T-helper 2 cell treated with Interferon-gamma antibody and Interleukin-4, amounts not matched to agents 100 ng/mL and 5 ng/mL, for 36 hours (primary cell): ENCODE data around the gene C6orf141. TPM values are rescaled to one million over a fixed set of nuclear protein-coding genes. Genes with fewer than 3 reads are reported as not detected.

Source experiments
- intact Hi-C: fragments of 100-400 bp; cut with micrococcal nuclease; formaldehyde crosslinking; loops from one replicate; pipeline ENCODE4 v1.15.1; 2023
- total RNA-seq: library from RNA; stranded (reverse); gene quantifications from 2 replicates; pipeline ENCODE4 v1.2.3, GENCODE V29; 2022

C6orf141 gene
- 0.39 and 0.55 TPM in 2 replicates for total RNA-seq

DNA sequence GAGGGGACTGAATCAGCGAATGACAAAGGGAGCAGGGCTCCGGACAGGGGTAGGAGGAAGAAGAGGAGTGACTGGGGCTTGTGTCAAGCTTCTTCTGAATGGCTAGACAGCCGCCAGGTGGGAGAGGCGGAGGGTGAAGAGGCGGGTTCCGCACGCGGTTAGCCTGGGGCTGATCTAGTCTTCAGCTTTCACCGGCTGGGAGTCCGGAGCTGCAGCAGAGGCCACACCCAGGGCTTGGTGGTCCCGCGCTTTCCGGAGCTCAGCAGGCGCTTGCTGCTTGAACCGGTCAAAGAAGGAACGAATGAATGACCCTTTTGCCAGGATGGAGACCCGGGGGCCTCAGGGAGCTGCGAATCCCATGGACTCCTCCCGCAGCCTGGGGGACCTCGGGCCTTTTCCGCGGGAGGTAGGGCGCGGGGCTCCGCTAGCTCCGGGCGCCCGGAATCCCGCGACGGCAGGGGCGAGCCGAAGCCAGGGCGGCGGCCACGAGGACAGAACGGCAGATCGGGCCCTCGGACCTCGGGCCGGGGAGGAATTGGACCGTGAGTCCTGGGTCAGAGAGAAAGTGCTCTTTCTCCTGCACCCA, at the start of gene C6orf141:
TSS of gene C6orf141 (plus strand) at position 177 of the 586 bp plus-strand sequence. CDS start at position 302, 125 bp downstream.
- intact Hi-C loops: loop anchor here (2.0 kb wide), 2 partner anchors 18 to 88 kb away; partner anchors contain the start of genes CENPQ and MMUT

DNA sequence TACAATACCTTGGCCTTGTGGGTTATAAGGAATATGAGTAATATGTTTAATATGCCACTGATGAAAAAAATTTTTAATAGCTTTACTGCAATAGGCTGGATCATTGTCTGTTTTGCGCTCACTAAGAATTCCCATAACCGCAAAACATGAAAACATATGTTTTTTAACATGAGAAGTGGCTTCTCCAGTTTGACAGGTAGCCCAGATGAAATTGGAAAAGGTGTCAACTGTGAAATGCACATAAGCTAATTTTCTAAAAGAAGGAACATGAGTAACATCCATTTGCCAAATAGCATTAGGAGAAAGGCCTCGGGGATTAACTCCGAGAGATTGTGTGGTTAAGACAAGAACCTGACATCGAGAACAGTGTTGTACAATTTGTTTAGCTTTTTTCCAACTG, 45.8 kb upstream of the C6orf141 start:
- intact Hi-C loops: no loop called here

DNA sequence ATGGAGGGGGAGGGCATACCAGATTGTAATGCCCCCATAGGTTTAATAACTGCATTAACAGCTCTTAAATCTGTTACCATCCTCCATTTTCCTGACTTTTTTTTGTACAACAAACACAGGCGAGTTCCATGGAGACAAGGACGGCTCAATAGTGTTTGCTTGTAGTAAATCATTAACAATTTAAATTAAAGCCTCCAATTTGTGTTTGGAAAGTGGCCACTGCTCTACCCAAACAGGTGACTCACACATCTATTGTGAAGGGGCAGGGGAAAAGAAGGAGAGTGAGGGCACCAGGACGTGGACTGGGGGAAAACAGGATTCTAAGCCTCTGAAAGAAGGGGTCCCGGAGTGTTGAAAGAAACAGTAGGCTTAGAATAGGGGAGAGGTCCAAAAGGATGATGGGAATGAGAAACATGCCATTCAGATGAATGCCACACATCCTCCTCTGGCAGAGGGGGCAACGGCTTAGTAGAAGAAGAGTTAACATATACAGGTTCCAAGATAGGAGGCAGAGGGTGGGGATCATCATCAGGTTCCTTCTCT, 43.8 kb upstream of the C6orf141 start:
- intact Hi-C loops: no loop called here

DNA sequence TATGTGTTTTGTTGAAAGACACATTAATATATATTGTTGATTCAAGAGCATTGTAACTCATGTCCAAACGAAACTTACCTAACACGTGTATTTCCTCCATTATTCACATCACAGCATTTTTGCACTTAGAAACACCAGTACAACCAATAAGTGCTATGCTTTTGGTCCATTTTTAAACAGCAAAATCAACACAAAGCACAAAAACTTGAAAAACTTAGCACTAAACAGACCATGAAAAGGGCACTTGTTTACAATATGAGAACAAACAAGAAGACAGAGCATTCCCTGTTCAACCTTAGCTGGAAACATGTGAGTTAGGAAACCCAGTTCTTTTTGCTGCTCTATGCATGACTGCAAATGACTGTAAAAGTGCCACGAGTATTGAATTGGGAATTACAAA, 41.1 kb upstream of the C6orf141 start:
- intact Hi-C loops: no loop called here

DNA sequence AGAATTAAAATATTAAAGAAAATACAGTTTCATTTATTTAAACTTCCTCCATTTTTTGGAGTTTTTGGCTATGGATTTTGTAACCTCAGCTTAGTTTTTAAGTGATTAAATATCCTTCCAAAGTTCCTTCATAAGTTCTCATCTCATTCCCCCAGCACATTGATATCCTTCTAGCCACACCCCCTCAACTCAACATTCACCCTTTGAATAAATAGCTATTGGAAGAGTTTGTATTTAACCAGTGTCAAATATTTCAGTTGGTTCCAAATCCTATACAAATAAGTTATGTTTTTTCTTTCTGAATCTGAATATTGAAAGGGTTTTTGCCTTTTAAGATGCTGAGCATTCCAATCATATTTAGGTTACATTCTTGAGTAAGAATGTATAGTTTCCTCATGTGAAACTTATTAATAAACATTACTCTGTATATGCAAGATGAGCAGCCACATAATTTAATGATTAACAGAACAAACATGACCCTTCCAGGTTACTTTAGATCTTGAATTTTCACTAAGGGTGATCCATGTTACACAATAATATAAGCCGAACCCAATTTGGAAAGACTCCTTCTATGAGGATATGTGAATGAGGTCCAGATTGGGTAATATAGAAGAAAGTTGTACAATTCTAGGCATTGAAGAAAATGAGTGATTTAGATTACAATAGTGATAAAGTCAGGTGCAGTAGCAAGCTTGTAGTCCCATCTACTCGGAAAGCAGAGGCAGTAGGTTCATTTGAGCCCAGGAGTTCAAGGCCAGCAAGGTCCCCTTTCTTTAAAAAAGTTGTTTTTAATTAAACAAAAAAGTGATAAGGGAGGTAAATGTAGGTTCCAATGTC, 37.1 kb upstream of the C6orf141 start:
- intact Hi-C loops: no loop called here

DNA sequence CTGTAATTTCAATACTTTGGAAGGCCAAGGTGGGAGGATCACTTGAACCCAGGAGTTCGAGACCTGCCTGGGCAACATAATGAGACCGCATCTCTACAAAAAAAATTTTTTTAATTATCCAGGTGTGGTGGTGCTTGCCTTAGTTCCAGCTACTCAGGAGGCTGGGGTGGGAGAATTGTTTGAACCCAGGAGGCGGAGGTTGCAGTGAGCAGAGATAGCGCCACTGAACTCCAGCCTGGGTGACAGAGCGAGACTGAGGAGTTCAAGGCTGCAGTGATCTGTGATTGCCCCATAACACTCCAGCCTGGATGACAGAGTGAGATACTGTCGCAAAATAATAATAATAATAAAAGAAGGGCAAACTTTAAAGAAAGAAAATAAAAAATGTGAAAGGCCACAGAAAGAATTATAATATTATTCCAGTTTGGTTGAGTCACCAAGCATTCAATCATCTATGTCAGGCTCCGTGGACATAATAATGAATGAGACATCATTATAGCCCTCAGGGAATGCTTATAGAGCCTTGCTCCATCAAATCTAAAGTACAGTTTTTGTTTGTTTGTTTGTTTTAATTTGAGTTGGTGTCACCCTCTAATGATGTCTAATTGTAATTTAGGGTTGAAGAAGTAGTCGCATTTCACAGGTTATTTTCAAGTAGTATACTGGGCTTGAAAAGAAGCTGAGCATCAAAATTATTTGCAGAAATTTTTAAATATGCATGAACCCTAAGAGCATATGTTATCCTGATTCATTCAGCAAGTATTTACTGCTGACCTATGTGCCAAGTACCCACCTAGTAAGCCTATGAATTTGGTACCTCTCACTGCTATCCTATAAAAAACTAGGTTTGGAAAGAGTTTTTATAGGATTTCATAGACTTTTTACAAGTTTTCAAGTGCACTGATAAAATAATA, 35.6 kb upstream of the C6orf141 start:
- intact Hi-C loops: no loop called here

DNA sequence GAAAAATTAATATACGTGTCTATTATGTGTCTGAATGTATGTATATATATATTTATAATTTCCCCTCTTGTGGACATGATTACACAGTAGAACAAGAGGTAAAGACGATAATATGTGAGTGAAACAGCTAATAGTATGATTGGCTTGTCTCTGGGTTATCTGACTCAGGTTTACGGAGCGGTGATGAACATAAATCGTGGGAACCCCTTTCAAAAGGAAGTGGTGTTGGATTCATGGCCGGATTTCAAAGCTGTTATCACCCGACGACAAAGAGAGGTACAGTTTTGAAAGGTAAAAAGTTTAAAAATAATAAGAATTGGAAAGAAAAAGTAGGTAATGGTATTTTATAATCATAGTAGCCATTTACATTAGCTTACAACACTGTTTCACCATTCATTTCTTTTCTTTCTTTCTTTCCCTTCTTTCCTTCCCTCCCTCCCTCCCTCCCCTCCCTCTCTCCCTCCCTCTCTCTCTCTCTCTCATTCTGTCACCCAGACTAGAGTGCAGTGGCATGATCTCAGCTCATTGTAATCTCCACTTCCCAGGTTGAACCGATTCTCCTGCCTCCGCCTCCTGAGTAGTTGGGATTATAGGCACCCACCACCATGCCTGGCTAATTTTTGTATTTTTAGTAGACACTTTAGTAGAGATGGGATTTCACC, 34.9 kb upstream of the C6orf141 start:
- intact Hi-C loops: no loop called here

DNA sequence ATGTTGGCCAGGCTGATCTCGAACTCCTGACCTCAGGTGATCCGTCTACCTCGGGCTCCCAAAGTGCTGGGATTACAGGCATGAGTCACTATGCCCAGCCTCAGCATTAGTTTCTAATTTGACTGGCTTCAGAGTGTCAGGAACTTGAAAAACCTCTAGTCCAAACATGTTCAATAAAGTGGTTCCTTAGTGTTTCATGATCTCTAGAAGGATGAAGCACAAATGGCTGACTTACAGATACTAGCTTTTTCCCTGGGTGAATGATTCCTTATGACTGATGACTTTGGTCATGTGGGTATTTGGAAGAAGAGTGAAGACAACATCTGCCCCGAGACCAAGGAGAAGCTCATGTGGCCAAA, 34.3 kb upstream of the C6orf141 start:
- intact Hi-C loops: no loop called here

DNA sequence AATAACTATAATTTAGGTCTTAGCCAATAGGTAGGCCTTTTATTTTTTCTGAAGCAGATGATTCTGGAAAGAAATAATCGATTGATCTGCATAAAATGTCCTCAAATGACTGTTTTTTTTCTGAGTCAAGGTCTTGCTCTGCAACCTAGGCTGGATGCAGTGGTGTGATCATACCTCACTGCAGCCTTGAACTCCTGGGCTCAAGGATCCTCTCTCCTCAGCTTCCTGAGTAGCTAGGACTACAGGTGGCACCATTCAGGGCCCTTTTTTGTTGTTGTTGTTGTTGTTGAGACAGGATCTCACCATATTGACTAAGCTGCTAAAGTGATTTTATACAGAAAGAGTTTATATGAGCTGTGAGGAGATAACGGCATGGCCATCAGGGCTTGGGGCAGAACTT, 32.5 kb upstream of the C6orf141 start:
- intact Hi-C loops: no loop called here

DNA sequence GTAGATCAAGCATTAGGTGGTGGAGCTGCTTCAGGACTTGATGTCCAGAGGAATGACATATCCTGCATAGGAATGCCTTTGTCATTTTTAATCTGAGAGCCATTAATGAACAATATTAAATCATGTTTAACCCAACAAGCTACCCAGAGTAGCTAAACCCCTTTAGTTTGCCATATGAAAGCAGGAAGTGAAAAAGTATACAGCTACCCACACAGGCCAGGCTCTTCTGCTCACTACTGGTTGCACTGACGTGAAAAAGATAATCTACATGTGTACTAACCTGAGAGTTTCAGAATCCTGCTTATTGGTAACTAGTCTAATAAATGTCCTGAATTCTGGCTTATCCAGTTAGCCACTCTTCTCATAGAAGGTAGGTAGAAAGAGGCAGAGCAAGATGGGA, 30.8 kb upstream of the C6orf141 start:
- intact Hi-C loops: no loop called here

DNA sequence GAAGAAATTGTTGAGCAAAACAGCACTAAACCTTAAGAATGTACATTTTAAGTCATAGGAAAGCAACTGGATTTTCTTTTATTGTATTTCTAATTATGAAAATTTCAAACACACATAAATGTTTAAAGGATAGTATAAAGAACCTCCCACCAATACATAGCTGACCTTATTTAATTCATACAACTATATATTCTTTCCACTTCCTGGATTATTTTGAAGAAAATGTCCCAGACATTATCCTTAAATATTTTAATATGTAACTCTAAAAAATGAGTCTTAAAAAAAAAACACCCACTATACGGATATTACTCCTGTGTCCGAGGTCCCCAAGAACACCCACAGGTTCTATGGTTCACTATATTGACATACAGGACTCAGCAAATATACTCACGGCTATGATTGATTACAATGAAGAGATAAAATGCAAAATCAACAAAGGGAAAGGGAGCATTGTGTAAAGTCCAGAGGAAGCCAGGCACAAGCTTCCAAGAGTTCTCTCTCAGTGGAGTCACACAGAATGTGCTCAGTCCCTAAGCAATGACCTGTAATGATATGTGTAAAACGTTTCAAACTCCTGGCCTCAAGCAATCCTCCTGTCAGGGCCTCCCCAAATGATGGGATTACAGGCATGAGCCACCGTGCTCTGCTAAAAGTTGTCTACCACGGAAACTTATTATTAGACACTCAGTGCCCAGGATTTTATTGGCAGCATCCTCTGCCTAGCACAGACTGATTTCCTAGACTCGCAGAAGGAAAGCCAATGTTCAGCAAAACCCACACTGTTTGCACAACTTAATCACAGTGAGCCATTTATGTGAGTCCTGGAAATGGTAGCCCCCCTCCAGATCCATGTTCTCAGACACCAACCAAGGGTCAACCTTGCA, 27.5 kb upstream of the C6orf141 start:
- intact Hi-C loops: no loop called here

DNA sequence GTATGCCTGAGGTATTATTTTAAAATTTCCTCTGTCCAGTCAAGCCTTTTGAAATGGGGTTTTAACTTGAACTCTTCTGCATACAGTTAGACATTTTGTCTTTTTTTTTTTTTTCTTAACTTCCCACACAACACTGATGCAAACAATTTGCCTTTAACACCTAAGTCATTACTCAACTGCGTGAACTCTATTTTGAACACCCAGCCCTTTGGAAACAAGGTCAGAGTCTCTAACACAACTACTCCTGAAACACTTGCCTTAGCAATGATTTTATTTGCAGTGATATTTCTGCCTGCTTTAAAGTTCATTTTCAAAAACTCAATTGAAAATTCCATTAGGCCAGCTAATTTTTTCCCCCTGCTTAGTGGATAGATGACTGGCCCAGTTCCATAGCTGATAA, 26.6 kb upstream of the C6orf141 start:
- intact Hi-C loops: no loop called here

DNA sequence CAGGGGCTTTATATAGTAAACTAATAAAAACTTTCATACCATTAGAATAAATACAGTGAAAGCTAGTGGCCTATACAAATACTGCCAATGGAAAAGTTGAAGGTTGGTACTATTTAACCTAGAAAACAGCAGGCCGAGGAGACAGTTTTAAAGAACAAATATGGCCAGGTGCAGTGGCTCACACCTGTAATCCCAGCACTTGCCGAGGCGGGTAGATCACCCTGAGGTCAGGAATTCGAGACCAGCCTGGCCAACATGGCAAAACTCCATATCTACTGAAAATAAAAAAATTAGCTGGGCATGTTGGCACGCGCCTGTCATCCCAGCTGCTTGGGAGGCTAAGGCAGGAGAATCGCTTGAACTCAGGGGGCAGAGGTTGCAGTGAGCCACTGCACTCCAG, 25.9 kb upstream of the C6orf141 start:
- intact Hi-C loops: no loop called here

DNA sequence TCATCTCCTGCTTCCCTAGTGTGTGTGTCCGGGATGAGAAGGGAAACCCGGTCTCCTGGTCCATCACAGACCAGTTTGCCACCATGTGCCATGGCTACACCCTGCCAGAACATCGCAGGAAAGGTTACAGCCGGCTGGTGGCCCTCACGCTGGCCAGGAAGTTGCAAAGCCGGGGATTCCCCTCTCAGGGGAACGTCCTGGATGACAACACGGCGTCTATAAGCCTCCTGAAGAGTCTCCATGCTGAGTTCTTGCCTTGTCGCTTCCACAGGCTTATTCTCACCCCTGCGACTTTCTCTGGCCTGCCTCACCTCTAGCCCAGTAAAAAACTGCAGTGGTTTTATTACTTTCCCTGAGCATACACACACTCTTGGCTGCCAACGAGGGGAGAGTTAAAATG, 23.9 kb upstream of the C6orf141 start:
- intact Hi-C loops: no loop called here

DNA sequence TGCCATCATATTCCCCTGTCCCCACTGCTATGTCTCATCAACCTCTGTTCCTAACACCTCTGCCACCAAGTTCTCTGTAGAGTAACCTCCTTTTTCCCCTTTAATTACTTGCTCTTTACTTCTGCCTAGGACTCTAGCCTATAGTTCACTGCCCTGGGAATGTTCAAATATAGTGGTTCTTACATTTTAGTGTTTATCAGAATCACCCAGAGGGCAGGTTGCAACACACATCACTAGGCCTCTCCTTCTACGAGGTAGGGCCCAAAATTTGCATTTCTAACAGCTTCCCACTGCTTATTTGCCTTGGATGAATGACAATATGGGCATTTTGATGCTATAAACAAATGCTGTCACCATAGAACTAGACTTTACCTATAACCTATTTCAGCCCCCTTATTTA, 23.1 kb upstream of the C6orf141 start:
- intact Hi-C loops: no loop called here

DNA sequence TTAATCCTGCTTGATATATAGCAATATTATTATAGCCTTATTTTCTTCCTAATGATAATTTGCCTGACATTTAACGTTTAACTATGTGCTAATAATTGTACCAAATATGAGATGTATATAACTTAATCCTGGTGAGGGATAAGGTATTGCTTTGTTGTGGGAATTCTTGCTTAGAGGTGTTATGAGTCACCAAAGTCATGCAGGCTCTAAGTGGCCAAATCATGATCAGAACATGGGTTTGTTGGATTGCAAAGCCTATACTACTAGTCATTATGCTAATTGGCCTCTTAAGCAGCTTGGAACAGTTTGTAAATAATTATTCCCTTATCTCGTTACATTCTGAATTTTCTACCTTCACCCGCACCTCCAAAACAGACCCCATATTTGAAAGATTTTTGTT, 21.9 kb upstream of the C6orf141 start:
- intact Hi-C loops: no loop called here

DNA sequence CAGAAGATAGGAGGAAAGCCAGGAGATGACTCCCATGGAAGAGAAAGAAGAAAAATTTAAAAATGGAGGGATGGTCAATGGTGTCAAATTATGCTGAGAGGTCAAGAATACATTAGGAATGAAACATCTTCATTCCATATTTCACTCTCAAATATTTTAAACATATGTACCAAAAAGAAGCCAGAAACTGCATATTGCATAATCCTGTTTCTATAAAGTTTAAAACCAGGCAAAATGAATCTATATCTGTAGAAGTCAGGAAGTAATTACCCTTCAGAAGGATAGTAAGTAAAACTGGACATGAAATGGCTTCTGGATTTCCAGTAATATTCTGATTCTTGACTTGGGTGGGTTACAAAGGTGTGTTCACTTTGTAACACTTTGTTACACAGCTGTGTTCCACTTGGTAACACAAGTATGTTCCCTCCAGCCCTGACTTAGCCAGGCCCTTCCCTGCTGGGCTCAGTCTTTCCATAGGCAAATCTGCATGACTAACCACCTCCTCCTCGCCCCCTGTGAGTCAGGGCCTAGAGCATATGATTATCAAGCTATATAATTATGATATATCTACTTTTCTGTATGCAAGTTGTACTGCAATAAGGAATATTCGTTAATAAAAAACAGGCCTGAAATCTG, 20.2 kb upstream of the C6orf141 start:
- intact Hi-C loops: no loop called here

DNA sequence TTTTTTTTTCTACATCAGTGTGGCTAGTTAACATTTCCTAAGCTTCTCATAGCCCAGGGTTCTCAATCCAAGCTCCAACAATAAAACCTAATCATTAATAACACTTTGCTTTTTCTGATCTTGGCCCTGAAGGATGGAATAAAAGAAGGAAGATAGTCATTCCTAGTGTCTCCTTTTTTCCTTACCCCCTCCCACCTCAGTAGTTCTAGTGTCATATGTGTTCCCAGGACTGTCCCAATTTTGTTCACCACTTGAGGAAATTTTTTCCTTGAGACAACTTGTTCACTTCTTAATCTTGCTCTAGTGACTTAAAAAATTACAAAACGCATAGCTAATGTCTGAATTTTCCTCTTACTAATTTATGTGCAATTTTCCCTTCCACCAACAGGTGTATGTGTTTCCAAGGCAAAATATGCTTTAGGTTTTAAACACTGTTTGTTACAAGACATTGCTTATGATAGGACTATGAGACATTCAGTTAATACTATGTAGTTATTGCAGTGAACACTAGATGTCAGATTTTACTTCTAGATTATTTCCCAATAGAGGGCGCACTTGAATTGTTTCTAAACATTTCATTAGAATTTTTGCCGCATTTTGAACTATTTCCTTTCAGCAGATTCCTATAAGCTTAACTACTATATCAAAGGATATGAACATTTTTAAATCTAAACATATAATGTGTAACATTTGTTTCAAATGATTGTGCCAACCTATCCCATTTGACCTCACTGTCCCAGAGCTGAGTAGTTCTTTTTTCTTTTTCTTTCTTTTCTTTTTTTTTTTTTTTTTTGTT, 18.5 kb upstream of the C6orf141 start:
- intact Hi-C loops: loop anchor here (1.0 to 2.0 kb wide), 3 partner anchors 19 to 317 kb away; partner anchors contain the start of gene C6orf141

DNA sequence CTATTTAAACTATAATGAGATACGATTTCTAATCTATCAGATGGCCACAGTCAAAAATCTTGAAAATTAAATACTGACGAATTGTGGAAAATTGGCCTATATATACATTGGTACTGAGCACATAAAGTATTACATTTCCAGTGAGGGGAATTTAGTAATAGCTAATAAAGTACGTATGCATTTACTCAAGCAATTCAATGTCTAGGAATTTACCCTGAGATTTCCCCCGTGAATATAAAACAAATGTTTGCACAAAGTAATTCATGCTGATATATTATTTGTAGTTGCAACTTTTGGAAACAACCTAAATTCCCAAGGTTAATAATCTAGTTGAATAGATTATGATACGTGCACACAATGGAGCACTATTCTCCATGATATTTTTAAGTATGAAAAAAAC, 14.7 kb upstream of the C6orf141 start:
- intact Hi-C loops: no loop called here
